Jurkat, Clone E6-1 (cell line): ENCODE measurements around the gene TFDP1.
"Not testable (repeated sequence)": the region's sequence is repeated elsewhere in the genome, so short reads cannot be mapped to it uniquely, and the experiment has no call there.

Experiments used
- DNase-seq: peaks from one replicate; pipeline ENCODE4 v3.0.0-alpha.2; 2011; ENCODE audit warnings: low read depth, low spot score
- H3K4me3 ChIP-seq: 2 replicates; pipeline ENCODE4 v1.5.1; 2011; ENCODE audit warnings: mild to moderate bottlenecking, low read length, control low read depth, moderate library complexity

TFDP1 gene

DNA sequence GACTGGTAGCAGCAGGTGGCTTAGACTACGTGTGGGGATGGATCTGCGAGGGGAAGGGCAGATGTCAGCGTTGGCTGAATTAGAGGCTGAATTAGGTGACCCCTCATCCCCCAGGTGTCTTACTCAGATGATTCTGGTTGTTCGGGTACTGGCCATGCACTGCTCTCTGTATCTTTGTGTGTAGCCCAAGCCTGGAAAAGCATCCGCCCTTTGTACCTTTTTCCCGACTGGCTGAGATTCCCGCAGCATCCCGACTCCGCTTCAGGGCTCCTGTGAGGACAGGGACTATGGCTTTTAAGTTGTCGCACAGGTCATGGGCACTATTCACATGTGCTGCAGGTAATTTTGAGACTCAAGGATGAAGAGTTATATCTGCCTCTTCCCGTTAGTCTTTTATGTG is 7.2 kb downstream of the TFDP1 start:
- DNase-seq, result no peak
- no peak overlapping the region for H3K4me3 ChIP-seq

DNA sequence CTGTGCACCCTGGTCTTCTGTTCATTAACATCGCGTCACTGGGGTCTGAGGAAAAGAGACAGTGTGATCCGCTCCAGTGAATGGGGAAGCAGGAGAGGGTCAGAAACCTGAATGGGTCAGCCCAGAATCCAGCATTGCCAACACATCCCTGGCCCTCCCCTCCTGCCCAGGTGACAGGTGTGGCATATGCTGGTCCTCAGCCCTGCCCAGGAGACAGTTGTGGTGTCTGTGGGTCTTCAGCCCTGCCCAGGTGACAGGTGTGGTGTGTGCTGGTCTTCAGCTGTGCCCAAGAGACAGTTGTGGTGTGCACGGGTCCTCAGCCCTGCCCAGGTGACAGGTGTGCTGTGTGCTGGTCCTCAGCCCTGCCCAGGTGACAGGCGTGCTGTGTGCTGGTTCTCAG is 8.0 kb downstream of the TFDP1 start:
- DNase-seq, result no peak
- H3K4me3 ChIP-seq, result no peak overlapping the region

DNA sequence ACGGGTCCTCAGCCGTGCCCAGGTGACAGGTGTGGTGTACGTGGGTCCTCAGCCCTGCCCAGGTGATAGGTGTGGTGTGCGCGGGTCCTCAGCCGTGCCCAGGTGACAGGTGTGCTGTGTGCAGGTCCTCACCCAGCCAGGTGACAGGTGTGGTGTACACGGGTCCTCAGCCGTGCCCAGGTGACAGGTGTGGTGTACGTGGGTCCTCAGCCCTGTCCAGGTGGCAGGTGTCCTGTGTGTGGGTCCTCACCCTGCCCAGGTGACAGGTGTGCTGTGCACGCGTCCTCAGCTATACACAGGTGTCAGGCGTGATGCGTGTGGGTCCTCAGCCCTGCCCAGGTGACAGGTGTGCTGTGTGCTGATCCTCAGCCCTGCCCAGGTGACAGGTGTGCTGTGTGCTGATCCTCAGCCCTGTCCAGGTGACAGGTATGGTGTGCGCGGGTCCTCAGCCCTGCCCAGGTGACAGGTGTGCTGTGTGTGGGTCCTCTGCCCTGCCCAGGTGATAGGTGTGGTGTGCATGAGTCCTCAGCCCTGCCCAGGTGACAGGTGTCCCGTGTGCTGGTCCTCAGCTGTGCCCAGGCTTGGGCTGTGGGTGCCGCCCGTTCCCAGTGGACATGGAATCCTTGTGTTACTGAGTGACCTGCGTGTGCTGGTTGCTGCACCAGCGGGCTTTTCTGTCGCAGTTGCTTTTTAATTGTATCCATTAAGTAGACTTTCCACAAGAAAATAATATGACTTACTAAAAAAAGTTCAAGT is 9.7 kb downstream of the TFDP1 start:
- H3K4me3 ChIP-seq, DNase-seq: not testable (repeated sequence)

- no peak for DNase-seq
- no peak overlapping the region for H3K4me3 ChIP-seq
Observed at GRCh38 chr13:113595131-113595530, 10.6 kb downstream of the TFDP1 start.

DNA sequence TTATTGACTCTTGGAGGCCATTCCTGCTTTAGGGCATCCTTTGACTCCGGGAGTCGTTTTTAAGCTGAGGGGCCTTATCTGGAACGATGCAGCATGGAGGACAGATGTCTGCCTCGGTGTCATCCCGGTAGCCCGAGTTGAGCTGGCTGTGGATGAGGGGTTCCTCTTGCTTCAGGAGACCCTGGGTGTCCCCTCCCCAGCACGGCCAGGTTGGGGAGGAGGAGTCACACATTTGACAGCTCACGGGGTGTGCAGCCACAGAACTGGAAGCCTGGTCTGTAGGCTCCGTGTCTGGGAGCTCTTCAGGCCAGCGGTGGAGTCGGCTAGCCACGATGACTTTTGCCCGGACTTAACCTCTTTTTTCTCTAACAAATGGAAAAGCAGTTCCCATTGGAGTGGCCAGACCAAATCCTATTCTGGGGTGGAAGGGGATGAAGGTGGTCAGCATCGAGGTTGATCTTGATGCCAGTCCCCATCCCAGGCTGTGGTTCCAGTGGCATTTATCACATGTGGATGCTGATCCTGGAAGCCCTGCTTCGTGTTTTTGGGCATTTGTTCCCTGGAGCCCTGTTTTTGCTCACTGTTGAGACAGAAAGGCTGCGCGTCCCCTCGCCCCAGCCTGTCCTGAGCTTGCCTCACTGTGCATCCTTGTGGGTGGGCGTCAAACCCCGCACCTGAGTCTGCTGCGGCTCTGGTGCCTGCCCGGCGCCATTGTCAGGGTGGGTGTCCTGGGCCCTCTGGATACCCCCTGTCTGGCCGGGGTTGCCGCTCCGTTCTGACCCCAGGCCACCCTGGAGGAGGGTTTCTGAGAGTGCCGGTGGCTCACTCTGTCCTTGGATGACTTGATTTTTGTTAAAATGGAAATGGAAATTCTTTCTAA is 12.0 kb downstream of the TFDP1 start:
- DNase-seq, result no peak
- no peak overlapping the region for H3K4me3 ChIP-seq

- DNase-seq, result no peak
- H3K4me3 ChIP-seq, result no peak overlapping the region
Observed at GRCh38 chr13:113597391-113598080, 13.0 kb downstream of the TFDP1 start.

GRCh38 chr13:113598081-113598410 is 13.5 kb downstream of the TFDP1 start:
- H3K4me3 ChIP-seq, result no peak overlapping the region

DNA sequence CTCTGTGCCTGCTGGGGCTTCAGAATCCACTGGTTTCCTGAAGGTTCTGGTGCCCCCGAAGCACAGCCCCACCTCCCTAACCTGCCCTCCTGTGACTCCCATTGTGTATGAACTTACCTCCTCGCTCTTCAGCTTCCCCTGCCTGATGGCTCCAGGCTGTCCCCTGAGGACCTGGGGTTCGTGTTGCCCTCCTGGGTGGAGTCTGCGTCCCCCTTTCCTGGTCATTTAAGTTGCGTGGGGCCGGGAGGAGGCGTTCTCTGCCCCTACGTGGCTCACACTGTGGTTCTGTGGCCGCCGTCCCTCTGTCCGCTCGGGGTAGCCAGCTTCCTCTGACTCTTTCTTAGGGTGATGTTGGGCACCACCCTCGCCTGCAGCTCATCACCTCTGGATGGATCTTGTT is 13.9 kb downstream of the TFDP1 start:
- DNase-seq, result no peak
- H3K4me3 ChIP-seq, result no peak overlapping the region

More at GRCh38 chr13:113598081-113598410, 13.5 kb downstream of the TFDP1 start:
- no peak for DNase-seq

GRCh38 chr13:113599391-113599790 is 14.8 kb downstream of the TFDP1 start:
- H3K4me3 ChIP-seq, result no peak overlapping the region
- DNase-seq, result no peak

DNA sequence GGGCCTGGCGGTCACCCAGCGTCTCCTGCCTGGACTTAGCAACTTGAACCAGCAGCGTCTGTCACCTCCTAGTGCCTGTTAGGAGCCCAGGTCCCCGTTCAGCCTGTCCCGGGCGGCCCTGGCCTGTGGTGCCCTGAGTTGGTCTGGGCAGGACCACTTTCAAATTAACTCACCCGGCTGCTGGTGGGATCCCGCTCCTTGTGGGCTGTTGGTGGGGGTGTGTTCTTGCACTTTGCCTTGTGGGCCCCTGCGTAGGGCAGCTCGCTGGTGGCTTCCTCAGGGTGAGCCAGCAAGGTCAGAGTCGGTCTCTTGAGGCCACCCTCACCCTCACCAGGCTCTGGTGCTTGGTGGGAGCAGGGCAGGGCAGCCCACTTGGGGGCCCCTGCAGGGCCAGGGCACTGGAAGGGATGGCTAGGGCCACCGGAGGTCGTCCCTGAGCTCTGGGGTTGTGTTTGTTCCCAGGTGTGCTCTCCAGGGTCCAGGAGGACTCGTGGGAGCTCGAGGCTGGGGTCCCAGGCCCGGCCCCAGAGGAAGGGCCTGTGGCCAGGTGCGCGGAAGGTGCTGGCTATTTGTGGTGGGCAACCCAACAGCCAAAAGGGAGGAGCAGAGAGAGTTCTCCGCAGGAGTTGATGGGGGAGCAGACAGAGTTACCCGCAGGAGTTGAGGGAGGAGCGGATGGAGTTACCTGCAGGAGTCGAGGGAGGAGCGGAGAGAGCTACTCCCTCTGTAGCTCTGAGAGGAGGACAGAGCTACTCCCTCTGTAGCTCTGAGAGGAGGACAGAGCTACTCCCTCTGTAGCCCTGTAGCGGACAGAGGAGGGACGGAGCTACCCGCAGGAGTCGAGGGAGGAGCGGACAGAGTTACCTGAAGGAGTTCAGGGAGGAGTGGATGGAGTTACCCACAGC is 16.9 kb downstream of the TFDP1 start:
- no peak overlapping the region for H3K4me3 ChIP-seq
- DNase-seq, result no peak

DNA sequence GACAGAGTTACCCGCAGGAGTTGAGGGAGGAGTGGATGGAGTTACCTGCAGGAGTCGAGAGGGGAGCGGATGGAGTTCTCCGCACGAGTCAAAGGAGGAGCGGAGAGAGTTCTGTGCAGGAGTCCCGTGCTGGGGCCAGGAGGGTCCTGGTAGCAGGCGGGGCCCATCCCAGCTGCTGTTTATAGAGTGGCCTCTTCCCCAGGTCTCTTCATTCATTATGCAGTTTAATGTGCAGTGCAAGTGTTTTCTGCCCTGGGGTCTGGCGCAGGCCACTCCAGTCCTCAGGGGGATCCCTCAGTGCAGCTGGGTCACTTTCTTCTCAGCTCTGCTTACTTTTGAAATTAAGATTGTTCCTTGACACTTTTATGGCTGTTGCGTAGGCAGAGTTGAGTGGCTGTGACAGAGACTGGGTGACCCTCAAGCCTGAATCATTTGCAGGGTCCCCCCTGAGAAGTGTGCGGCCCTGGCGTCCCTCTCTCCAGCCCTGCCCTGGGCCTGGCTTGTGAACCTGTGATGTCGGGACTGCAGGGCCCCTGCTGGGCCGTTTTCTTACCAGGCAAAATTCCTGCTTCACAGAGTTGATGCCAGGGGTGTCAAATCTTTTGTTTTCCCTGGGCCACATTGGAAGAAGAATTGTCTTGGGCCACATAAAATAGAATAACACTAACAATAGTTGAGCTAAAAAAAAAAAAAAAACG is 17.9 kb downstream of the TFDP1 start:
- no peak for DNase-seq
- H3K4me3 ChIP-seq, result no peak overlapping the region

GRCh38 chr13:113603116-113603710 is 18.7 kb downstream of the TFDP1 start:
- DNase-seq, result no peak
- no peak overlapping the region for H3K4me3 ChIP-seq

DNA sequence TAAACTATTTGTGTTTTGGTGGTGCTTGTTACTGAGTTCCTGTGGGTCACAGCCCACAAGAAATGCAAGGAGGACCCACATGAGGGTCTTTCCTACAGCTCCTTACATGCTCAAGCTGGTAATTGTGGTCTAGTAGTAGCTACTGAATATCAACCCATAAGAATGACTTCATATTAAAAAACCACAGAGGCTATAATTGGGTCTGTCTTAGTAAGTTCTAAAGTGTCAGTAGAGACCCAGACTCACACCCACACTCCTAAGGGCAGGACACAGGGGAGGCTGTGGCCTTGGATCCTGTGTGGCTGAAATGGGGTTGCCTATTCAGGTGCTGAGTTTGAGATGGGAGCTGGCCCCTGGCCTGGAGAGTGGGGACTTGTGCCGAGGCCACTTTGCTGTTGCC is 19.6 kb downstream of the TFDP1 start:
- no peak overlapping the region for H3K4me3 ChIP-seq
- no peak for DNase-seq

- H3K4me3 ChIP-seq, result no peak overlapping the region
- DNase-seq, result no peak
Observed at GRCh38 chr13:113605461-113605860, 20.9 kb downstream of the TFDP1 start.

GRCh38 chr13:113605866-113606438 is 21.4 kb downstream of the TFDP1 start:
- DNase-seq, result no peak
- H3K4me3 ChIP-seq, result no peak overlapping the region

DNA sequence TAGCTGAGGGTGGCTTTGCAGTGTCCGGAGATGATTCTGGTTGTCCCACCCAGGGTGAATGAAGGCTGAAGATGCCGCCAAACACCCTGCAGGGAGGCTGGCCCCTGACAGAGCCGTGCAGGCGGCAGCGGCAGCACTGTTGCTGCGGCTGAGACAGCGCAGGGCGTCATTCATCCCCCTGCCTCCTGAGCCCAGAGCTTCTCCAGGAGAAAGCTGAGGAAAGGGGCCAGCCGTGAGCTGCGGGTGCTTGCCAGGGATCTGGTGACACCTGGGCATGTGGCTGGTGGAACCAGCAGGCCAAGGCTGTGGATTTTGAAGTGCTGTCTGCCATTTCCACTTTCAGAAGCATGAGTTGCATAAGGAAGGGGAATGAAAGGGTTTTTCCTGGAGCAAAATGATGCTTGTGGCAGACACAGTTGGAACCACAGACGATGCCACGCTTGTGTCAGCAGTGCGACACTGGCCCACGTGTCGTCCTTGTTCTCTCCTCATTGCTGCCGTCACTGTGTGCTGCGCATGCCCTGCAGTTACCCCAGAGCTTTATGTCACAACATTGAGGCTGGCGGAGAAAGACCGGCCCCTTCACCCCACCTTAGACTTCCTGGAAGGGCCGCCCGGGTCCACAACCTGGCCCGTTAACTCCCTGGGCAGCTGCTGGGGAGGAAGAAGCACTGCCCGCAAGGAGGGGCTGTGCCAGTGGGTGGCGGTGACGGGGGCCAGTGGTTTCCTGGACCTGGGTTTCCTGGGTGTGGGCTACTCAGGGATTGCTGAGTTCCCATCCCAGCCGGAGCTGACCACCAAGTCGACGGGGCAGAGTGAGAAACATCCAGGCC is 22.7 kb downstream of the TFDP1 start:
- H3K4me3 ChIP-seq, result no peak overlapping the region
- no peak for DNase-seq
